Raji (cell line): ENCODE data around the gene ARHGEF11.

ENCODE experiments used
- POLR2A ChIP-seq: IDR thresholded peaks from 2 replicates; pipeline ENCODE4 v1.6.1; 2011; ENCODE audit warnings: low read depth, low read length, control low read depth; ENCODE audit not compliant: insufficient read depth

Gene ARHGEF11

DNA sequence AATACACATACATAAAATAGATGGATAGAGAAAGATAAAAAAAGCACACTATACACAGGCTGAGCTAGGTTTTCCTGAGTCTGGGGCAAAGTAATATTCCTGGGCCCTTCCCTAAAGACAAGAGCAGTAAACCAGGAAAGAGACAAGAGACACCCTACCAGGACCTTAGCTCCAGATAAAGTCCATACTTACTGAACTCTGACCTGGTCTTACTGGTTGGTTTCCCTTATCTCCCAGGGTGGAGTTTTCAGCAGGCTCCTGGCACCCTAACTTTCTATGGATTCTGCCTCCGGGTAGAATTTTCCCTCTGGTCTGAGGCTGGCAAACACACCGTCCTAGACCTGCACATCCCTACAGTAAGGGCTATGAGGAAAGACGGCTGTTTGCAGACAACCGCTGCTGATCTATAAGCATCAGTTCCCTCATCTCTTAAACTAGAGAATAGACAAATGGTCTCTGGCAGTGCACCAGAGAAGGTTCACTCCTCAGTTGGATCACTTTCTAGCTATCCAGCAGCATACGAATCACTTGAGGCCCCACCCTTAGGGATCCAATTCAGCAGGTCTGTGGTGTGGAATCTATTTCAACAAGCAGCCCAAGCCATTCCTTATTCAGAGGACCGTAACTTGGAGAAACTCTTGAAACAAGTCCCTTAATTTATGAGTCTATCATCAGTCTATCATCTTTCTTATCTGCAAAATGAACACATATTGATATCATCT lies 52.0 kb downstream of the ARHGEF11 start:
- no peak for TF ChIP-seq POLR2A

DNA sequence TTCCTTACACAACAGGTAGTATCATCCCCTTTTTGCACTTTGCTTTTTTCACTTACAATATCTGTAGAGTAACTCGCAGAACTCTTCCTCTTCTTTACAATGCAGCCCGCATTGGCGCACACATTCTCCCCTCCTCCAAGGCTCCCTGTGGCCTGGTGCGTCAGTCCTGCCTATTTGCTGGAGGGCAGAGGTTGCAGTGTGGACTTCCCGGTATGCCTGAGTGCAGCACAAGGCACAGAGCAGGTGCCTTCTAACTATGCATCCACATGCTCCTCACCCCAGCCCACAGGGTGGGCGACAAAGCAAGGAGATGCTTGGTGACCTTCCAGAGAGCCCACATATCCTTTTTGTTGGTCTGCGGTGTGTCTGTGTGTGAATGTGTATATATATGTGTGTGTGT lies 53.3 kb downstream of the ARHGEF11 start:
- TF ChIP-seq POLR2A, result no peak

DNA sequence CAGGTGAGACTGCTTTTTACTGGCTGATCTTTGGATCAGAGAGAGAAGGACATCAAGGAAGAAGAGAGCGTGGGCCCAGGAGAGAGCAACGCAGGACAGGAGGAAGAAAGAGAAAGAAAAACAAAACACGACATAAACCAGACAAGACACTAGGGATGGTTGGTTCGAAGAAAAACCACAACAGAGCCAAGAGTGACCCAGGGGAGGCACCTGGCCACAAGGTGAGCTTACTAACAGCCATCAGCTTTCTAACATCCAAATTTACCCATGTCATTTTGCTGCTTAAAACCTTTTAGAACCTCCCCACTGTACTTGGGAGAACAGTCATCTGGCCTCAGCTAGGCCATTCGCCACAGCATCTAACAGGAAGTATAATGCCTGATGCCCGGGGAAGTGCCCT lies 57.8 kb downstream of the ARHGEF11 start:
- no peak for TF ChIP-seq POLR2A

DNA sequence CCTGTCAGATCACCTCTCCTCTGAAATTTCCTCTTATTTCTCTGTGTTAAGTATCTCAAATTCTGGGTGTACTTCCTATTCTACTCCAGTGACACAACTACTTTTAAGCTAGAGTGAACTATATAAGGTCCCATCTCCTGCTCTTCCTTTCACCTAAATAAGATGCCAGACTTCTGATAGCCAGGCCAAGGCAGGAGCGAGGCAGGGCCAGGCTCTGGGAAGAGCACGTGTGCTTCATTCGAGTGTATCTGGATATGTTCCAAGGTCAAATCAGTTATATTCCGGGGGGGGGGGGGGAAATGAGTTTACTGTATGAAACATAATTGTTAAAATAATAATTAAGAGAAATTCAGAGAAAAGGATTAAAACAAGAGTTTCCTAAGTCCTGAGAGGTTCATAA lies 65.0 kb downstream of the ARHGEF11 start:
- TF ChIP-seq POLR2A, result no peak

DNA sequence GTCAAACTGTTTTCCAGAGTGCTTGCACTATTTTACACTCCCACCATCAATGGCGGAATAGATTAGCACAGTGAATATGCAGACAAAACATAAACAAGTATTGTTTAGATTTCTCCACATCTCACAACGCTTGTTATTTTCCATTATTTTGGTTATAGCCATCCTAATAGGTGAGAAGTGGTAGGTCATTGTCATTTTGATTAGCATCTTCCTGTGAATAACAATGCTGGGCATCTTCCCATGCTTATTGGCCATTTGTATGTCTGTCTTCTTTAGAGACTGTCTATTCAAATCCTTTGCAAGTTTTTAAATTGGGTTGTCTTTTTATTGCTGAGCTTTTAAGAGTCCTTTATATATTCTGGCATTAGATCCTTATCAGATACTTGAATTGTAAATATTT lies 70.5 kb downstream of the ARHGEF11 start:
- no peak for TF ChIP-seq POLR2A

DNA sequence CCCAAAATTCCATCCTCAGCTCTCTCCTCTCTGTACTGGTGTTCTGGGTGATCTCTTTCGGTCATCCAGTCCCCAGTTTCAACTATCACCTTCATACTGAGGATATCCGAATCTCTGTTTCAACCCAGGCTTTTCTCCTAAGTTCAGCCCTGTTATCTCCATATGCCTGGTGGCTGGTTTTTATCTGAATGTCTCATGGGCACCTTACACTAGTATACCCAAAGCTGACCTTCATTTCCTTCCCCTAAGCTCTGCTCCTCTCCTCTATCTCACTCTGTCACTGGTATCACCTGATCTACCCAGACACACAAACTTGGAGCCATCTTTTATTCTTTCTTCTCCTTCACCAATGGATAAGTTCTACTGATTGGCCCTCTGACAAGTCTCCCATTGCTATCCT lies 72.1 kb downstream of the ARHGEF11 start:
- no peak for TF ChIP-seq POLR2A

DNA sequence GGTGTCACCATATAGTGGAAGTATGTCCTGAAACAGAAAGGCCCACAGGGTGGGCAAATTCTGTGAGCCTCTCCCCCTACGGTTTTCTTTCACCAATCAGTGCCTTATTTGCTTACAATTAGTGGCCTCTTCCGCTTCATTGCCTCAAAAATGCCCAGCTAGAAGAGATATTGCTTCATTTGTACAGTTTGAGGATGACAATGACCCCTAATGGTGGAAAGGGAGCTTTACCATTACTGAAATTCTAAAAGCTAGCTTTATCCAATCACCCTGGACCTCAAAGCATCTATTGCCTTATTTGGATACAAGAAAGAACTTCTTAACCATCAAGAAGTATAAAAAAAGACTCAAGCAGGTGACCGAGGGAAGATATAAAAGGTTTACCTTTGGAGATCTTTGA lies 75.5 kb downstream of the ARHGEF11 start:
- no peak for TF ChIP-seq POLR2A

DNA sequence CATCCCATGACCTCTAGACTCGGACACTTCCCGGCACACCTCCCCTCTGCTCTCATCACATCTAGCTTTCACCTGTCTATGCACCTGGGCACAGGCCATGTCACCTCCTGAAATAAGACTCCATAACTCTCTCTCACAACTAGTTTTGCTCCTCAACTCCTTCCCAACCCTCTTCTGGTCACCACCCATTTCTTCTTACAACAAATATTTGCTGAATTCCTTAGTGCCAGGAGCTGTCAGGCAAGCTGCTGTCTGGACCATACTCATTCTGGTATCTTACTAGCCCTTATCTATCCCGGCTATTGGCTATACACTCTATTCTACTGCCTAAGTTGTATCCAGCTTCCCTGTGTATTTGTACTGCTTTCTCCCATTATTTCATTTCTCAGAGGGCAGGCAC lies 76.0 kb downstream of the ARHGEF11 start:
- no peak for TF ChIP-seq POLR2A

DNA sequence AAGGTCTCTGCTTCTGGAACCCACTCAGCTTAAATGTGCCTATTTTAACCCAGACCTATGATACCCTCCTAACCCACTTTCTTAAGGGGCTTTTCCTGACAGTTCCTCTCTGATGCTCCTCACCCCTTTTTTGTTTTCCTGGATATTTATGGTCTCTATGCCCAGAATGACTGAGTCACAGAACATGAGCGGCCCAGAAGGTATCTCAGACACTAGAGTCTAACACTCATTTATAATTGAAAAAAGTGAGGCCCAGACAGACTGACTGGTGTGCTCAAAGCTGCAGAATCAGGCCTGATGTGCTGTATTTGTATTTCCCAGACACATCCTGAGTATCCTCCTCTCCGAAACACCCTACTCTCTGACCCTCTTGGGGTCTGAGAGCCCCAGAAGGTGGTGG lies 81.1 kb downstream of the ARHGEF11 start:
- no peak for TF ChIP-seq POLR2A

DNA sequence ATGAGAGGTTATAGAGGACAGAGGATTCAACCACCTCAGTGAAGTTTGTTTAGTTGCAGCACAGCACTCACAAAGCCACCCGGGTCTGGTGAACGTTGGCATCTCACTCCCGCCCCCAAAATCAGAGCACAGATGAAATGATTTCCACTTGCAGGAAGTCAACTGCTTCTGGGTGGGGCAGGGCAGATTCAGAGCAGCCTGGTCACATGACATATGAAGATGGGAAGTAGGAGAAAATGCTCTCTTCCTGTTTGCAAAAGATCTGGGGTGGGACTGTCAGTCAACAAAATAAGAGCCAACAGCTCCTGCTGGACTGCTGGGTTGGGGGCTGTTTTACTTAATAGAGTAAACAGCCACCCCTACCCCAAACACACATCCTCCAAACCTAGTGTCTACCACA lies 81.9 kb downstream of the ARHGEF11 start:
- TF ChIP-seq POLR2A, result no peak

DNA sequence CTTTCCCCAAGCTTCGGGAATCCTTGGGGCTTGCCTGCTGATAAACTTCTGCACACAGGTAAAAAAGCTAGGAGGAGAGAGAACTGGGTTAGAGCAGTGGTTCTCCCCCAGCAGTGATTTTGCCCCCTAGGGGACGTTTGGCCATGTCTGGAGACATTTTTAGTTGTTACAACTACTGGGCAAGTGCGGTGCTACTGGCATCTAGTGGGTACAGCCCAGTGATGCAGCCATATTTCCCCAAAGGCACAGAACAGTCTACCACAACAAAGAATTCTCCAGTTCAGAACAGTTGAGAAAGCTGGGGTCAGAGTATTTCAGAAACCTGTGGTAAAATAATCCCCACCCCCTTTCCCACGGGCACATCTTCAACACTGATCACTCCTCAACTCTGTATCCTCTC lies 83.8 kb downstream of the ARHGEF11 start:
- no peak for TF ChIP-seq POLR2A

DNA sequence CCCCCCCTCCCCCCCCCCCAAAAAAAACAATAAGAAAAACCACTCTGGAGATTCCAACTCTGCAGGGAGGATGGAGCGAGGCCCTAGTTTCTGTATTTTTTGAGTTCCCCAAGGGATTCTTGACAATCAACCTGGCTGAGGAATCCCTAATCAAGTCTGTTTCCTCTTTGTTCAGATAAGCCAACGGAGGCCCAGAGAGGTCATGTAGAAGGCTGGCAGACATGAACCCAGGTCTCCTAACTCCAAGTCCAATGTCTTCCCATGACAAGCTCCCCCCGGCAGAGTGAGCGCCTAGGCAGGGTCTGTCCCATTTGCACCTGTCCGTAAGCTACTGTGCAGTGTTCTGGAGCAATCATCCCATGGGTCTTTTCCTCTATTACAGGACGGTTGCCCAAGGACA lies 85.6 kb downstream of the ARHGEF11 start:
- TF ChIP-seq POLR2A, result no peak

DNA sequence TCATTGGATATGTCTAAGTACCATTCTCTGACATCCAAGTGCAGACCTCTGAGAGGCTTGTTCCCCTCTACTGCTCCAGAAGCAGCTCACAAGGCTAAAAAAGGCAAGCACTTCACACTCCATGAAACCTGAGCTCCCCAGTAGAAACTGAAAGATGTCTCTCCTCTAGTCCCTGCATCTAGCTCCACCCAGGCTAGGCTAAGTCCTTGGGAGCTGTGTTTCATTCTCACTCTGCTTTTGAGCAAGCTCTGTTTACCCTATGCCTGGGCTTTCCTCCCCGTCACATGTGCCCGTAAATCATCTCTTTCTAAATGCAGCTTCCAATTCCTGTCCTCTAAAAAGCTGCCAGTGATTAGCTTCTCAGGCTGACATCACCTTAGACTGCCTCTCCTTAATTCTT lies 86.1 kb downstream of the ARHGEF11 start:
- TF ChIP-seq POLR2A, result no peak

DNA sequence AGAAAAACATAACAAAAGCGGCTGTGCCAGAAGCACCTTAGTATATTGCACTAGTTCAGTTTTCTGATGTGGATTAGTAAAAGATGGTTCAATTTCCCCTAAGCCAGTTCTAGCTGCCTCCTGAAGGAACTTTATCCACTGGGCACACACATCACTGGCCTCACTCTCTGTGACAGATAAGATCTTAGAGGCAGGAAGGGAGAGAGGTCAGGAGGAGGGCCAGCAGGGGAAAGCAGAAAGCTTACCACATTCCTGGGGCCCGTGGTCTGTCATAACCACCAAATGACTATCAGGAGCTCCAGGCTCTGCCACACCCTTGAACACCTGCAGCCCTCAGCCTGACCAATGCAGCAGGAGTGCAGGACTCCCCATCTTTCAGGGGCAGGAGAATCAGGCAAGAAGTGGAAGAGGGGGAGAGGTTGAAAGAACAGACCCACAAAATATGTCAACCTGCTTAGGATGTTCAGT lies 87.3 kb downstream of the ARHGEF11 start:
- no peak for TF ChIP-seq POLR2A

DNA sequence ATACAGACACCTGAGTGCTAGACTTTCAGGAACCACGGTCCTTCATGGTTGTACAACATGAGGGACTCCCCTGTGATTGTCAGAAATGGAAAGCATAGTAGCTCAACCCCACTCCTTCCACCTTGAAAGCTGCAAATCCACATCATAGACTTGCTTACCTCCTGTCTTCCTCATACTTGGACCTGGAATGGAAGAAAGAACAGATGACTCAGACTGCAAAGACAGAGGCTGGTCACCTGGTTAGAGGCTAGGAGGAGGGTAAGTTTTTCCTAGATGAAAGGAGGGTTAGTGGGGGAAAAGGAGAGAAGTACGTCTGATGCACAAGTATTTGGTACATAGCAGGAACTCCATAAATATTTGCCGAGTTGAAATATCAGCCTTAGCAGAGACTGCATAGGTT lies 87.9 kb downstream of the ARHGEF11 start:
- TF ChIP-seq POLR2A, result no peak

DNA sequence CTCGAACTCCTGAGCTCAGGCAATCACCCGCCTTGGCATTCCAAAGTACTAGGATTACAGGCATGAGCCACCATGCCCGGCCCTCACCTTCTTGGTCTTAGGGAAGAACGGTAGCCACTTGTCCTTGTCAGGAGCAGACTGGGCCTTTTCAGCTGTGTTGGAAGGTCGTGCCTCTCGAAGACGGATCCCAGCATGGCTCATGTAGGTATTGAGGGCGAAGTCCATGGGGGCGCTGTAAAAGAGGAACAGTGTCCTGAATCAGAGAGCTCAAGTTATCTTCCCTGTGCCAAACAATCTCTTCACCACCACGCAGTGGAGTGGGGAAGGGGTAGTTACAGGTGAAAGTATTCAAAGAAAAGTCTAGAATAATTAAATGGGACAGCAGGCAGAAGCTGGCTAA lies 89.2 kb downstream of the ARHGEF11 start:
- TF ChIP-seq POLR2A, result no peak

DNA sequence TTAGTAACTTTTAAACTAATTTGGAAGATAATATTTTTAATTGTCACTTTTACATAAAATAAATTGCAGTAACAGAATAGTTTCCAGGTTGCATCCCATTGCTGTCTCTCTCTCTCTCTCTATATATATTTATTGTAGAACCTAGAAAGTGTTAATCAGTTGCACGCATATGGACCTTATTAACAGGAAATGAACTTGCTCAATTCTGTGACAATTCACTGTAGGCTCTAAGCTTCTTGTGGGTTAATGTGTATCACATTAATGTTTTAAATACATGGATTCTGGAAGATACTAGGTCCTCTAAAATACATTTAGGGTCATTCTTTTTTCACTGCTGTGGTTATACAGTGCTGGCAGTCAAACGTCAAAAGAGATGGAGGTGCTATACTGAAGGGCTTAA lies 92.0 kb downstream of the ARHGEF11 start:
- TF ChIP-seq POLR2A, result no peak
